GM12878 (cell line): ENCODE measurements around the gene RHBDF2. TPM values are rescaled to one million over a fixed set of nuclear protein-coding genes. Genes with fewer than 3 reads are reported as not detected.
A peak's percentile ranks its signal among the peaks of the same experiment; 100 is the strongest.

Experiments used
- ATAC-seq: fragments of 200-7000 bp; cut with Tn5 transposase; 3 replicates; pipeline ENCODE4 v1.9.1; 2020; ENCODE audit warnings: mild to moderate bottlenecking, moderate library complexity
- BruUV-seq: library from RNA; stranded (reverse); fragments of 400-500 nt; replicated peaks from 2 replicates; lab custom pipeline; 2021; lab: Mats Ljungman, UMichigan
- CTCF ChIA-PET: fragments of 300-600 bp; sonication (Branson Sonifier 250); formaldehyde crosslinking; extraction: SDS; loops from one replicate; lab custom pipeline; 2021; ENCODE audit warnings: inconsistent platforms; lab: Yijun Ruan, JAX
- POLR2A ChIA-PET: fragments of 350-600 bp; formaldehyde crosslinking; extraction: SDS; loops from one replicate; lab custom pipeline; 2021; ENCODE audit warnings: inconsistent platforms; lab: Charles Lee
- RAD21 ChIA-PET: fragments of 300-600 bp; sonication (Branson Sonifier 250); formaldehyde crosslinking; loops from one replicate; lab custom pipeline; 2023; ENCODE audit warnings: antibody characterized with exemption; ENCODE audit not compliant: unreplicated experiment; lab: Charles Lee
- SMC1A ChIA-PET: fragments of 300-600 bp; sonication (Branson Sonifier 250); formaldehyde crosslinking; loops from one replicate; lab custom pipeline; 2023; ENCODE audit not compliant: unreplicated experiment, uncharacterized antibody; lab: Charles Lee
- DNase-seq: peaks from one replicate; pipeline ENCODE4 v3.0.0-alpha.2; 2011; ENCODE audit warnings: low read depth, low spot score
- FAIRE-seq: peaks from 3 replicates; lab custom pipeline; 2011; peaks lifted over from hg19 to GRCh38; lab: Jason Lieb, UNC
- H2AFZ ChIP-seq: 2 replicates; pipeline ENCODE4 v1.6.0; 2011; ENCODE audit warnings: low read depth, low read length, control low read depth; ENCODE audit not compliant: control insufficient read depth
- H3K27ac ChIP-seq: 2 replicates; pipeline ENCODE4 v1.5.1; 2011; ENCODE audit warnings: control low read depth; ENCODE audit not compliant: control insufficient read depth, insufficient read depth
- H3K27me3 ChIP-seq, 2 experiments: replicated peaks in 1 of 2; 2 replicates each; pipeline versions ENCODE4 v1.6.0 to v1.6.1; 2011; ENCODE audit warnings: low read length in 1 of 2; ENCODE audit not compliant: control insufficient read depth in 2 of 2, insufficient read depth in 2 of 2
- H3K36me3 ChIP-seq, 2 experiments: 2 replicates each; pipeline ENCODE4 v1.5.1; 2011; ENCODE audit warnings: low read length in 1 of 2; ENCODE audit not compliant: control insufficient read depth in 2 of 2, insufficient read depth in 2 of 2
- H3K4me1 ChIP-seq: 2 replicates; pipeline ENCODE4 v1.6.1; 2011; ENCODE audit warnings: mild to moderate bottlenecking, low read length, moderate library complexity, mixed read lengths; ENCODE audit not compliant: control insufficient read depth, insufficient read depth
- H3K4me2 ChIP-seq: 2 replicates; pipeline ENCODE4 v1.6.0; 2011; ENCODE audit warnings: control low read depth; ENCODE audit not compliant: control insufficient read depth, insufficient read depth
- H3K4me3 ChIP-seq: fragments of 200-600 bp; sonication (generic); 2 replicates; pipeline ENCODE4 v1.5.1; 2016
- H3K79me2 ChIP-seq: 2 replicates; pipeline ENCODE4 v1.6.0; 2011; ENCODE audit warnings: low read length; ENCODE audit not compliant: control insufficient read depth, insufficient read depth
- H3K9ac ChIP-seq: 2 replicates; pipeline ENCODE4 v1.8.0; 2011; ENCODE audit warnings: low read length, control low read depth, mixed read lengths; ENCODE audit not compliant: control insufficient read depth, insufficient read depth
- H3K9me3 ChIP-seq: replicated peaks from 3 replicates; pipeline ENCODE4 v1.5.1; 2011; ENCODE audit warnings: mild to moderate bottlenecking, low read length; ENCODE audit not compliant: control insufficient read depth, insufficient read depth
- H4K20me1 ChIP-seq: 2 replicates; pipeline ENCODE4 v1.6.0; 2011; ENCODE audit not compliant: control insufficient read depth, insufficient read depth
- EP300 ChIP-seq, 2 experiments: fragments of 150-350 bp in 1 of 2; IDR thresholded peaks; 2 replicates each; pipeline ENCODE4 v1.6.1; 2011 to 2012; ENCODE audit warnings: low read depth in 2 of 2, low read length in 2 of 2, borderline replicate concordance in 1 of 2, improper control_type of control experiment in 1 of 2, inconsistent platforms in 1 of 2; ENCODE audit not compliant: control insufficient read depth in 1 of 2
- PKNOX1 ChIP-seq: fragments of 450-650 bp; IDR thresholded peaks from 2 replicates; pipeline ENCODE4 v1.6.1; 2016; ENCODE audit warnings: mild to moderate bottlenecking
- POLR2A ChIP-seq: IDR thresholded peaks from 2 replicates; pipeline ENCODE4 v1.6.1; 2011; ENCODE audit warnings: low read depth, mild to moderate bottlenecking, low read length
- SUPT20H ChIP-seq: IDR thresholded peaks from 2 replicates; pipeline ENCODE4 v1.6.1; 2011; ENCODE audit warnings: low read depth, mild to moderate bottlenecking, low read length, moderate library complexity, borderline replicate concordance; ENCODE audit not compliant: control insufficient read depth
- WGBS: methylation state at CpG from one replicate; pipeline ENCODE4 v1.1.6; 2016; ENCODE audit warnings: low lambda C conversion rate; ENCODE audit not compliant: insufficient replicate concordance, insufficient coverage; ENCODE audit errors: missing lambda C conversion rate; 5-methylcytosine and 5-hydroxymethylcytosine counted together
- in situ Hi-C: fragments of 300-500 bp; cut with MboI; formaldehyde crosslinking; loops from 9 replicates; pipeline ENCODE4 v1.14.3; 2018; ENCODE audit warnings: mixed read lengths
- intact Hi-C: fragments of 100-400 bp; cut with micrococcal nuclease; formaldehyde crosslinking; loops from one replicate; pipeline ENCODE4 v1.14.2; 2022; ENCODE audit not compliant: unreplicated experiment
- polyA plus RNA-seq, 11 experiments: library from polyadenylated mRNA; depleted of rRNA in 4 of 11; unstranded in 6 of 11; stranded (reverse) in 5 of 11; fragments of >200 nt; fragmentation: Nextera tagmentation in 4 of 11; fragmentation: Illumina TruSeq in 1 of 11; extraction: Ambion mirVana in 4 of 11; extraction: Trizol in 1 of 11; gene quantifications; 1 replicate in 1 of 11; 2 replicates in 10 of 11; pipeline versions ENCODE4 v1.2.1 to v1.2.3, GENCODE V29; 2011 to 2016; ENCODE audit warnings: inconsistent platforms in 2 of 11, missing spikeins in 2 of 11, low read depth in 1 of 11
- total RNA-seq, 4 experiments: library from RNA; depleted of rRNA in 3 of 4; stranded (reverse); fragments of >200 nt in 3 of 4; fragmentation: Illumina TruSeq in 1 of 4; extraction: Trizol in 1 of 4; gene quantifications; 2 replicates each; pipeline versions ENCODE4 v1.2.1 to v1.2.3, GENCODE V29; 2013 to 2021

RHBDF2 gene
- total and polyA plus RNA-seq, 10 of the 15 experiments (the other 5 are each of a cell fraction or from before 2014, with no cell fraction given) = 0.97 to 43.0 (median 18.7) TPM

DNA sequence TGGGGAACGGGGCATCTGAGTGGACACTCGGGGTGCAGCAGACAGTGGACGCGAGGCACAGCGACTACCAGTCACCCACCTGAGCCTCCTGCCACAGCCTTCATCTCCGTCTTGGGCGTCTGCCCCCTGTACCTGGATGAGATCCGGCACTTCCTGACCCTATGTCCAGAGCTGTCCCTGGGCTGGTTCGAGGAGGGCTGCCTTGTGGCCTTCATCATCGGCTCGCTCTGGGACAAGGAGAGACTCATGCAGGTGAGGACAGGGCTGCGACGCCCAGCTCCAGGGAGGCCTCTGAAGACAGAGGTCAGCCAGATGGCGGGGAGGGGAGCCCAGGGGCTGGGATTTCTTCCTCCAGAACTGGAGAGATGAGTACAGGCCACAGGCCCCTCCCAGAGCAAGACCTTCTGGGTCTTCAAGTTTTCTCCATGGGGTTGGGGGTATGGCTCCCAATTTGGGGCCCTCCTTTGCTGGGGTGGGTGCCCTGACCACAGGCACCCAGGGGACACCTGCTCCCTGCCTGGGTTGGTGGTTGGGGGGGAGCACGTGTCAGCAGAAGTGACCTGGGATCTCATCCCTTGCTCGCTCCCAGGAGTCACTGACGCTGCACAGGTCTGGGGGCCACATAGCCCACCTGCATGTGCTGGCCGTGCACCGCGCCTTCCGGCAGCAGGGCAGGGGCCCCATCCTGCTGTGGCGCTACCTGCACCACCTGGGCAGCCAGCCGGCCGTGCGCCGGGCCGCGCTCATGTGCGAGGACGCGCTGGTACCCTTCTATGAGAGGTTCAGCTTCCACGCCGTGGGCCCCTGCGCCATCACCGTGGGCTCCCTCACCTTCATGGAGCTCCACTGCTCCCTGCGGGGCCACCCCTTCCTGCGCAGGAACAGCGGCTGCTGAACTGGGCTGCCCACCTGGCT, 31.9 kb downstream of the RHBDF2 start:
- ATAC-seq = no peak
- no TSS peak for BruUV-seq
- in situ Hi-C loops = loop anchor here (5.0 kb wide), 1 partner anchor 38 kb away; no protein-coding TSS in a partner anchor
- 92% methylated on average over 35 of the region's 38 CpGs for WGBS
- DNase-seq = no peak
- no peak overlapping the region for H3K4me2 ChIP-seq
- ChIA-PET POLR2A (interaction anchor here (0.6 kb wide), 1 partner anchor 30 kb away, joined by 4 read pairs; no protein-coding TSS in a partner anchor), RAD21 (interaction anchor here (1.0 kb wide), 1 partner anchor 38 kb away, joined by 4 read pairs; no protein-coding TSS in a partner anchor), CTCF (interaction anchor here (0.7 kb wide), 1 partner anchor 34 kb away, joined by 3 read pairs; no protein-coding TSS in a partner anchor), SMC1A (interaction anchor here (1.1 to 4.6 kb wide), 3 partner anchors 24 to 38 kb away, joined by 3 to 19 read pairs (median 7); no protein-coding TSS in a partner anchor)
- H3K9me3 ChIP-seq = no peaks in the 10 kb centered on the region
- H3K79me2 ChIP-seq = no peaks in the 10 kb centered on the region
- peaks cover 3 to 8% of the 10 kb centered on the region in 2 experiments; a peak in 3 of 4 replicates for H3K36me3 ChIP-seq
- H4K20me1 ChIP-seq = no peaks in the 10 kb centered on the region
- no peak overlapping the region for H3K27ac ChIP-seq
- peaks cover 6% of the 10 kb centered on the region for H3K4me1 ChIP-seq
- H3K9ac ChIP-seq = no peak overlapping the region
- intact Hi-C loops = no loop called here
- H3K4me3 ChIP-seq = no peak overlapping the region
- no peak for TF ChIP-seq EP300 (IDR thresholded peaks at IDR 0.05; ENCODE audit: borderline replicate concordance in 1 of 2, control insufficient read depth in 1 of 2, low read depth in 2 of 2, low read length in 2 of 2)
- TF ChIP-seq SUPT20H = no peak
- H2AFZ ChIP-seq = no peak overlapping the region
- FAIRE-seq = no peak
- no peaks in the 10 kb centered on the region for H3K27me3 ChIP-seq

DNA sequence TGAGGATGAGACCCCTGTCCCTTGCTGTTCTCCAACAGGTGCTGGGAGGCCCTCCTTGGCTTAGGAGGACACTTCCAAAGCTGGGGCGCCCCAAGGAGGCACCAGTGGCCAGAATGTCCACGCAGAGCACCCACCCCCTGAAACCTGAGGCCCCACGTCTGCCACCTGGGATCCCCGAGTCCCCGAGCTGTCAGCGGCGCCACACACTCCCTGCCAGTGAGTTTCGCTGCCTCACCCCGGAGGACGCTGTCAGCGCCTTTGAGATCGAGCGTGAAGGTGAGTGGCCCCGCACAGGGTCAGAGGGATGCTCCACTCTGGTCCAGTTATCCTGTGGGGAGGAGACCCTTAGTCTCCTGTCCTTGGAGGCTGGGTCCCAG, 32.6 kb downstream of the RHBDF2 start:
- no peak overlapping the region for H3K4me2 ChIP-seq
- ChIA-PET SMC1A (interaction anchor here (1.6 to 4.6 kb wide), 3 partner anchors 24 to 39 kb away, joined by 7 to 35 read pairs (median 19); no protein-coding TSS in a partner anchor), CTCF (interaction anchor here (2.1 to 7.9 kb wide), 2 partner anchors 31 to 37 kb away, joined by 15 to 186 read pairs; partner anchors contain the start of gene RHBDF2), RAD21 (interaction anchor here (1.7 to 2.7 kb wide), 4 partner anchors 12 to 38 kb away, joined by 6 to 37 read pairs (median 14); partner anchors contain the start of gene RHBDF2), POLR2A (interaction anchor here (2.4 kb wide), 1 partner anchor 31 kb away, joined by 9 read pairs; no protein-coding TSS in a partner anchor)
- H3K9ac ChIP-seq = no peak overlapping the region
- no peak for FAIRE-seq
- no peaks in the 10 kb centered on the region for H4K20me1 ChIP-seq
- H3K9me3 ChIP-seq = no peaks in the 10 kb centered on the region
- TF ChIP-seq POLR2A (0 out of 2 replicates have a peak, but pooled peaks have one; percentile 19), PKNOX1 (no peak)
- no peaks in the 10 kb centered on the region for H3K79me2 ChIP-seq
- H3K4me3 ChIP-seq = no peak overlapping the region
- no peak for ATAC-seq
- H3K4me1 ChIP-seq = peaks cover 6% of the 10 kb centered on the region
- no peaks in the 10 kb centered on the region for H3K27me3 ChIP-seq
- in situ Hi-C loops (loop anchor here (5.0 kb wide), 1 partner anchor 39 kb away; no protein-coding TSS in a partner anchor), intact Hi-C loops (no loop called here)
- no peak overlapping the region for H2AFZ ChIP-seq
- H3K36me3 ChIP-seq = peaks cover 2 to 8% of the 10 kb centered on the region in 2 experiments; a peak in 3 of 4 replicates
- no peak overlapping the region for H3K27ac ChIP-seq
- DNase-seq = no peak
- 91% methylated on average over 14 of the region's 14 CpGs for WGBS
- BruUV-seq = no TSS peak
